CD4-positive, alpha-beta memory T cell (primary cell): ENCODE measurements around the gene VPS37C. TPM values are rescaled to one million over a fixed set of nuclear protein-coding genes. Genes with fewer than 3 reads are reported as not detected.
"Not testable (repeated sequence)": the region's sequence is repeated elsewhere in the genome, so short reads cannot be mapped to it uniquely, and the experiment has no call there.

Experiments
- CTCF ChIA-PET: fragments of 350-600 bp; sonication (Branson Sonifier 250); formaldehyde crosslinking; loops from one replicate; lab custom pipeline; 2021; ENCODE audit warnings: inconsistent platforms; ENCODE audit not compliant: partially characterized antibody; lab: Charles Lee
- POLR2A ChIA-PET: fragments of 350-600 bp; sonication (Branson Sonifier 250); formaldehyde crosslinking; loops from one replicate; lab custom pipeline; 2021; ENCODE audit not compliant: partially characterized antibody; lab: Charles Lee
- DNase-seq, 5 donors: peaks; one replicate each; pipeline versions ENCODE4 v3.0.0 to v3.0.0-alpha.2; 2020 to 2022; ENCODE audit warnings: mixed read lengths in 1 of 5
- H3K27ac ChIP-seq: one replicate; pipeline ENCODE4 v1.7.0; 2013; ENCODE audit warnings: low read depth, low read length
- H3K27me3 ChIP-seq: 2 replicates; pipeline ENCODE4 v1.7.0; 2013; ENCODE audit warnings: mild to moderate bottlenecking, low read length, moderate library complexity; ENCODE audit not compliant: insufficient read depth
- H3K36me3 ChIP-seq: 2 replicates; pipeline ENCODE4 v1.7.0; 2013; ENCODE audit warnings: mild to moderate bottlenecking, low read length, moderate library complexity; ENCODE audit not compliant: insufficient read depth
- H3K4me1 ChIP-seq: 2 replicates; pipeline ENCODE4 v1.7.0; 2013; ENCODE audit warnings: mild to moderate bottlenecking, low read length, moderate library complexity; ENCODE audit not compliant: insufficient read depth
- H3K4me3 ChIP-seq, 2 donors: one replicate each; pipeline ENCODE4 v1.7.0; 2013; ENCODE audit warnings: low read length in 2 of 2, mild to moderate bottlenecking in 1 of 2
- H3K9me3 ChIP-seq, 2 donors: one replicate each; pipeline ENCODE4 v1.7.0; 2013; ENCODE audit warnings: low read length in 2 of 2, control low read depth in 1 of 2; ENCODE audit not compliant: control insufficient read depth in 1 of 2
- H3K27ac Mint-ChIP-seq, 7 donors: one replicate each; pipeline ENCODE4 v1.8.0; 2020 to 2021; ENCODE audit warnings: mixed read lengths in 7 of 7, mild to moderate bottlenecking in 6 of 7, inconsistent platforms in 3 of 7, moderate library complexity in 3 of 7
- H3K27me3 Mint-ChIP-seq, 2 donors: one replicate each; pipeline ENCODE4 v1.8.0; 2020 to 2021; ENCODE audit warnings: mixed read lengths in 2 of 2
- H3K36me3 Mint-ChIP-seq, 2 donors: one replicate each; pipeline ENCODE4 v1.8.0; 2020 to 2021; ENCODE audit warnings: mixed read lengths in 2 of 2, inconsistent platforms in 1 of 2, mild to moderate bottlenecking in 1 of 2
- H3K4me1 Mint-ChIP-seq, 4 donors: one replicate each; pipeline ENCODE4 v1.8.0; 2020 to 2021; ENCODE audit warnings: mixed read lengths in 4 of 4, mild to moderate bottlenecking in 1 of 4
- H3K4me3 Mint-ChIP-seq, 8 donors: one replicate each; pipeline ENCODE4 v1.8.0; 2020 to 2021; ENCODE audit warnings: mixed read lengths in 8 of 8, mild to moderate bottlenecking in 7 of 8, moderate library complexity in 6 of 8, inconsistent platforms in 3 of 8
- H3K9me3 Mint-ChIP-seq, 8 donors: one replicate each; pipeline ENCODE4 v1.8.0; 2020 to 2021; ENCODE audit warnings: mixed read lengths in 8 of 8, mild to moderate bottlenecking in 5 of 8, inconsistent platforms in 3 of 8, moderate library complexity in 1 of 8
- intact Hi-C: fragments of 100-400 bp; cut with micrococcal nuclease; formaldehyde crosslinking; loops from one replicate; pipeline ENCODE4 v1.15.1; 2023
- polyA plus RNA-seq, 2 donors: library from polyadenylated mRNA; unstranded; fragments of 300-500 nt; fragmentation: Illumina TruSeq; gene quantifications; one replicate each; pipeline ENCODE4 v1.2.3, GENCODE V29; 2021
- total RNA-seq, 2 experiments: library from RNA; stranded (reverse); gene quantifications; one replicate each; pipeline ENCODE4 v1.2.3, GENCODE V29; 2021

The VPS37C gene
- total and polyA plus RNA-seq, 4 experiments from 2014 or later, result 0.25 to 7.9 (median 4.1) TPM

- ChIA-PET CTCF (no interaction called here), POLR2A (no interaction called here)
- H3K36me3 ChIP-seq, result no peaks in the 10 kb centered on the region
- no peak overlapping the region for H3K27ac ChIP-seq
- H3K27me3 ChIP-seq, result no peaks in the 10 kb centered on the region
- Mint-ChIP-seq H3K27ac (no peak overlapping the region), H3K27me3 (no peaks in the 10 kb centered on the region), H3K9me3 (peaks cover 0 to 2% (median 0%) of the 10 kb centered on the region in 8 donors), H3K36me3 (no peaks in the 10 kb centered on the region), H3K4me1 (peaks cover 12 to 28% (median 19%) of the 10 kb centered on the region in 4 donors), H3K4me3 (no peak overlapping the region)
- no peaks in the 10 kb centered on the region for H3K9me3 ChIP-seq
- peaks cover 24% of the 10 kb centered on the region for H3K4me1 ChIP-seq
- intact Hi-C loops, result no loop called here
- DNase-seq, result no peak
- H3K4me3 ChIP-seq, result no peak overlapping the region
These were observed 7.6 kb upstream of the VPS37C start for GRCh38 chr11:61168800-61169199.

- intact Hi-C loops, result no loop called here
- ChIA-PET CTCF (no interaction called here), POLR2A (no interaction called here)
- Histone ChIP-seq H3K27ac (no peak overlapping the region), H3K27me3 (no peaks in the 10 kb centered on the region), H3K4me3 (no peak overlapping the region), H3K4me1 (peaks cover 24% of the 10 kb centered on the region), H3K9me3 (no peaks in the 10 kb centered on the region), H3K36me3 (no peaks in the 10 kb centered on the region)
- Mint-ChIP-seq H3K4me1 (peaks cover 12 to 28% (median 19%) of the 10 kb centered on the region in 4 donors), H3K27ac (no peak overlapping the region), H3K9me3 (peaks cover 0 to 2% (median 0%) of the 10 kb centered on the region in 8 donors), H3K27me3 (no peaks in the 10 kb centered on the region), H3K36me3 (no peaks in the 10 kb centered on the region), H3K4me3 (no peak overlapping the region)
- DNase-seq, result no peak
These were observed 6.9 kb upstream of the VPS37C start for GRCh38 chr11:61168042-61168688.

GRCh38 chr11:61166331-61166730, 5.1 kb upstream of the VPS37C start:
- H3K4me3 ChIP-seq, H3K27ac Mint-ChIP-seq, intact Hi-C loops, H3K9me3 ChIP-seq, H3K36me3 ChIP-seq, H3K9me3 Mint-ChIP-seq, DNase-seq, H3K36me3 Mint-ChIP-seq, H3K27ac ChIP-seq, H3K4me3 Mint-ChIP-seq, POLR2A ChIA-PET, H3K27me3 Mint-ChIP-seq, CTCF ChIA-PET, H3K27me3 ChIP-seq: not testable (repeated sequence)
- peaks cover 9 to 30% (median 16%) of the 10 kb centered on the region in 4 donors for H3K4me1 Mint-ChIP-seq
- peaks cover 18% of the 10 kb centered on the region for H3K4me1 ChIP-seq

- H3K4me1 Mint-ChIP-seq, result peaks cover 10 to 31% (median 17%) of the 10 kb centered on the region in 4 donors
- H3K27me3 Mint-ChIP-seq, H3K9me3 Mint-ChIP-seq, CTCF ChIA-PET, DNase-seq, intact Hi-C loops, H3K27ac Mint-ChIP-seq, H3K4me3 ChIP-seq, H3K9me3 ChIP-seq, H3K27me3 ChIP-seq, POLR2A ChIA-PET, H3K36me3 Mint-ChIP-seq, H3K4me3 Mint-ChIP-seq, H3K36me3 ChIP-seq, H3K27ac ChIP-seq: not testable (repeated sequence)
- H3K4me1 ChIP-seq, result peaks cover 18% of the 10 kb centered on the region
These were observed 4.6 kb upstream of the VPS37C start for GRCh38 chr11:61165785-61166184.

GRCh38 chr11:61164606-61165424, 3.6 kb upstream of the VPS37C start:
- H3K4me3 ChIP-seq, result no peak overlapping the region
- Mint-ChIP-seq H3K4me3 (no peak overlapping the region), H3K4me1 (peaks cover 17 to 41% (median 26%) of the 10 kb centered on the region in 4 donors), H3K27me3 (no peaks in the 10 kb centered on the region), H3K9me3 (peaks cover 0 to 4% (median 0%) of the 10 kb centered on the region in 8 donors), H3K36me3 (peaks cover 0 to 2% of the 10 kb centered on the region in 2 donors), H3K27ac (peak overlapping the region in 2 of 7 donors; percentile 21 to 33)
- no peaks in the 10 kb centered on the region for H3K9me3 ChIP-seq
- no peak for DNase-seq
- peaks cover 27% of the 10 kb centered on the region for H3K4me1 ChIP-seq
- H3K36me3 ChIP-seq, result no peaks in the 10 kb centered on the region
- CTCF ChIA-PET, result no interaction called here
- POLR2A ChIA-PET, result no interaction called here
- no peak overlapping the region for H3K27ac ChIP-seq
- no peaks in the 10 kb centered on the region for H3K27me3 ChIP-seq
- intact Hi-C loops, result loop anchor here (5.0 kb wide), 1 partner anchor 73 kb away; no protein-coding TSS in a partner anchor

- Histone ChIP-seq H3K9me3 (no peaks in the 10 kb centered on the region), H3K4me3 (no peak overlapping the region), H3K27ac (no peak overlapping the region), H3K27me3 (no peaks in the 10 kb centered on the region), H3K36me3 (no peaks in the 10 kb centered on the region), H3K4me1 (peaks cover 27% of the 10 kb centered on the region)
- Mint-ChIP-seq H3K9me3 (peaks cover 0 to 4% (median 0%) of the 10 kb centered on the region in 8 donors), H3K4me3 (no peak overlapping the region), H3K27ac (peak overlapping the region in 2 of 7 donors; percentile 18 to 71), H3K27me3 (no peaks in the 10 kb centered on the region), H3K36me3 (peaks cover 0 to 2% of the 10 kb centered on the region in 2 donors), H3K4me1 (peaks cover 17 to 45% (median 31%) of the 10 kb centered on the region in 4 donors)
- POLR2A ChIA-PET, result no interaction called here
- no peak for DNase-seq
- intact Hi-C loops, result loop anchor here (5.0 kb wide), 1 partner anchor 72 kb away; no protein-coding TSS in a partner anchor
- CTCF ChIA-PET, result no interaction called here
These were observed 2.7 kb upstream of the VPS37C start for GRCh38 chr11:61163714-61164605.
